NCI-H1417 treated with DMSO at 0.1 percent for 48 hours (cell line): ENCODE measurements around the gene PCSK6.
"Not testable (repeated sequence)": the region's sequence is repeated elsewhere in the genome, so short reads cannot be mapped to it uniquely, and the experiment has no call there.

ENCODE experiments used
- DNase-seq: peaks from one replicate; lab custom pipeline; 2025; lab: John Stamatoyannopoulos, UW

PCSK6 gene

GRCh38 chr15:101481917-101482525, 7.5 kb downstream of the PCSK6 start:
- DNase-seq: no peak

GRCh38 chr15:101481381-101481705, 8.2 kb downstream of the PCSK6 start:
- no peak for DNase-seq

- DNase-seq: no peak
Measured at GRCh38 chr15:101480613-101481380, 8.7 kb downstream of the PCSK6 start.

- DNase-seq: no peak
Measured at GRCh38 chr15:101479851-101480612, 9.5 kb downstream of the PCSK6 start.

DNA sequence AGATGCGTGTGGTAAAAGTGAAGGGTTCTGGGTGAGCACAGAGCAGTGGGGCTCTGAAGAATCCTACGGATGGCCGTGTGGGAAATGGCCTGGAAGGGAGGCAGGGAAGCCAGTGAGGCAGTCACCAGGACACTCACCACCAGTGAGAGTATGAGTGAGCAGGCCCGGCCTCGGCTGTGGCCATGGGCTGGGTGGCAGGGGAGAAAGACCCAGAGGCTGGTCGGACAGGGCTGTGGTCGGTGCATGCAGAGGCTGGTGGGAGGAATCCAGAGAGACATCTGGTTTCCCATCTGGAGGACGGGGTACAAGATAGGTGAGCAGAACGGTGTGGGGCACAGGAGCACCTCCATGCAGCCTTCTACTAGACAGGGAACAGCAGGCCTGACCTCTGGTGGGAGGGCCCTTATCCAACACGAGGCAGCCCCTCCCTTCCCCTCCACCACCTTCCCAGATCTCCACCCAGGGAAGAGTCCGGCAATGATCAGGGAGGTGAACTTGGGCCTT, 10.1 kb downstream of the PCSK6 start:
- no peak for DNase-seq

- no peak for DNase-seq
Measured at GRCh38 chr15:101478701-101479341, 10.7 kb downstream of the PCSK6 start.

DNA sequence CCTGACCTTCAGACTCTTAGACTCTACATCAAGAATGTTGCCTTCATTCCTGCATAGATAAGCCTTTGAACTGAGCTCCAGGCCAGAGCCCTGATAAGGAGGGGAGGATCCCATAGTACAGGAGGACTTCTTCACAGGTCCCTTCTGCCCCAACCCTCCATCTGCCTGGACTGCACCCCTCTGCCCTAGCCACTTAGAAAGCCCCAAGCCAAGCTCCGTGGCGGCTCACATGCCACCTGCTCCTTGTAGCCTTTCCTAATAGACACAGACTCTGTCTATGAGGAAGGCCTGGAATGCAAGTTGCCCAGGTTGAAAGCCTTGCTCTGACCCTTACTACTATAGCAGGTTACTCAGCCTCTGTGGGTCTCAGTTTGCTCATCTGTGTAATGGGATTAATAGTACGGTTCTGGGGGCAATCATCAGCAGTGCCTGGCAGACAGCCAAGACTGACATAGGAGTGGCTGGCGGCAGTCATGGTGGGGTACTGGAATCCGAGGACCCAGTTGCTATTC, 11.6 kb downstream of the PCSK6 start:
- no peak for DNase-seq

GRCh38 chr15:101476756-101477155, 12.8 kb downstream of the PCSK6 start:
- no peak for DNase-seq

DNA sequence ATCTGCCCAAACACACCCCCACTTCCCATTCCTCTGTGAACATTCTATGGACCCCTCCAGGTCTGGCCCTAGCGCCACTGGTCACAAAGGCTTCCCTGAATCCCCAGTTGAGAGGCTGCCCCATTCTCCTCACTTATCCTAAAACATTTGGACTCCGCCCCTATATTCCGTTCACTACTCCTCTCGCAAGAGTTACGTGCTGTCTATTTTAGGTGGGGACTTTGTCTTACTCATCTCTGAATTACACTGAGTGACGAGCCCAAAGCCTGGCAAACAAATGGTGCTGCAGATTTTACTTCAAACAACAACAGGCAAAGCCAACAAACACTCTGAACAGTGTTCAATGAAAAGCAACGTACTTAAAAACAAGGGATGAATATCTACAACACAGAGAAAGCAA, 14.5 kb downstream of the PCSK6 start:
- DNase-seq: no peak

- no peak for DNase-seq
Measured at GRCh38 chr15:101474233-101474632, 15.3 kb downstream of the PCSK6 start.

- no peak for DNase-seq
Measured at GRCh38 chr15:101472033-101472432, 17.5 kb downstream of the PCSK6 start.

- no peak for DNase-seq
Measured at GRCh38 chr15:101470548-101471239, 18.8 kb downstream of the PCSK6 start.

GRCh38 chr15:101469520-101470288, 19.8 kb downstream of the PCSK6 start:
- DNase-seq: no peak

DNA sequence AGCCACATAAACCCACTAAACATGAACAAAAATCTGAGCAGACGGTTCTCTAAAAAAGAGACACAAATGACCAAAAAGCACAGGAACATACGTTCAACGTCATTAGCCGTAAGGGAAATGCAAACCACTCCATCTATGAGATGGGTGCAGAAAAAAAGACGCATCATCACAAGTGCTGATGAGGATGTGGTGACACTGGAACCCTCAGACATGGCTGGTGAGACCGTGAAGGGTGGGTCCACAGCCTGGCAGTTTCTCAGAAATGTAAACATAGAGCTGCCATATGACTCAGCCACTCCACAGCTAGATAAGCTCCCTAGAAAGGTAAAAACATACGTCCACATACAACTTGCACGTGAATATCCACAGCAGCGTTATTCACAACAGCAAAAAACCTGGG, 23.3 kb downstream of the PCSK6 start:
- no peak for DNase-seq

GRCh38 chr15:101464999-101465669, 24.4 kb downstream of the PCSK6 start:
- no peak for DNase-seq

DNA sequence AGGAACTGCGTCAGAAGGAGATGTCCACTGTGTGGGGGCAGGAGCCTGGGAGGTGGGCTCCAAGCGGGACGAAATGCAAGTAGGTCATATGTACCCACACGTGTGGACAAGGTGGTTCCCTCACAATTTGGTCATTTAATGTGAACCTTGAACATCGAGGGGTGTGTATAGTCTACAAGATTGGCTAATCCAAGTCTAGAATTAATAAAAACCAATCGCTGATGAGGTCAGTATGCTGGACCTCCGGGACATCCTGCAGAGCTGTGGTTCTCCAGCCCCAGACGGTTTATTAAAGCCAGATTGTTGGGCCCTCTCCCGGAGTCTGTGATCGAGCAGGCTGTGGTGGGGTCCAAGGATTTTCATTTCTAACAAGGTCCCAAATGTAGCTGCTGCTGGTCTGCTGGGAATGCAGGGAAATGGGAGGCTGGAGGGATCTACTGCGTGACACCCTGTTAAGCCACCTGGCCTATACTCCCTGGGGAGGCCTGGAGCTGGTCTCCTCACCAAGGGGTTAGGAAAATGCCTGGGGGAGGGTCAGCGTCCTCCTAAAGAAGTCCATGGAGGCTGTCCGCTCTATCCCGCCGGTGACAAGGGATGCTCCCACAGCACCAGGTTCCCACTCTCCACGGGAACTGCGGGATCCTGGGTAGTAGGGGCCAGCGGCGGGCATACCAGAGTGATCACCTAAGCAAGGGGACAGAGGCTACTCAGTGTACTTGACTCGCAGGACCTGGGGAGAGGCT, 25.1 kb downstream of the PCSK6 start:
- DNase-seq: no peak

DNA sequence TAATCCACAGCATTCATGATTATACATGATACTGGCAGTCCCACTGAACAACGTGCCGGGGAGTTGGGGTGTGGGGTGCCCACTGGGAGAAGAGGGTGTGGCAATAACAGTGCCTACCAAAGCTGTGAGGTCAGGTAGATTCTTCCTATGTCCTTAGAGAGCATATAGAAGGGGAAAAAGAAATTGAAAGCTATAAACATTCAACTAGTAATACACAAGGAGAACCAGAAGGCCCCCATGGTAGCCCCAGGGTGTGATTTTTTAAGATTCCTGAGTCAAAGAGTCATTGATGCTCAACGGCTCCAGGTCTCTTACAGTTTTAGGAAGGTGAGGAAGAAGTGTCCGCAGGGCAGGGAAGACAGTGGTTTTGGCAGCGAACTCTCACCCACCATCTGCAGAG, 25.8 kb downstream of the PCSK6 start:
- not testable (repeated sequence) for DNase-seq

- no peak for DNase-seq
Measured at GRCh38 chr15:101463270-101463669, 26.2 kb downstream of the PCSK6 start.

DNA sequence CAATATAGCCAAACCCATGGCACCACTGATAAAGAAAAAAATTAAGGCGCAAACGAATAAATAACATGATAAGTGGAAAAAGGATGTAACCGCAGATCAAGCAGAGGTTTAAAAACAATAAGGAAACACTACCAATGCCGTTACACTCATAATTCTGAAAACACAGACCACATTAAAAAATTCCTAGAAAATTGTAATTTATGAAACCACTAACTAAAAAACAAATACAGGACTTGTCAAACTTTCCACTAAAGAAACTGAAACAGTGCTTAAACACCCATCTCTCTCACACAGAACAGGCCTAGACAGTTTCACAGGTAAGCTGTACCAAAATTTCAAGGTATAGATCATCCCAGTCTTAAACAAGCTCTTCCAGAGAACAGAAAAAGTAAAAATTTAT, 28.4 kb downstream of the PCSK6 start:
- no peak for DNase-seq
